ENCODE measurements around the gene PBXIP1.

The PBXIP1 gene, protein sequence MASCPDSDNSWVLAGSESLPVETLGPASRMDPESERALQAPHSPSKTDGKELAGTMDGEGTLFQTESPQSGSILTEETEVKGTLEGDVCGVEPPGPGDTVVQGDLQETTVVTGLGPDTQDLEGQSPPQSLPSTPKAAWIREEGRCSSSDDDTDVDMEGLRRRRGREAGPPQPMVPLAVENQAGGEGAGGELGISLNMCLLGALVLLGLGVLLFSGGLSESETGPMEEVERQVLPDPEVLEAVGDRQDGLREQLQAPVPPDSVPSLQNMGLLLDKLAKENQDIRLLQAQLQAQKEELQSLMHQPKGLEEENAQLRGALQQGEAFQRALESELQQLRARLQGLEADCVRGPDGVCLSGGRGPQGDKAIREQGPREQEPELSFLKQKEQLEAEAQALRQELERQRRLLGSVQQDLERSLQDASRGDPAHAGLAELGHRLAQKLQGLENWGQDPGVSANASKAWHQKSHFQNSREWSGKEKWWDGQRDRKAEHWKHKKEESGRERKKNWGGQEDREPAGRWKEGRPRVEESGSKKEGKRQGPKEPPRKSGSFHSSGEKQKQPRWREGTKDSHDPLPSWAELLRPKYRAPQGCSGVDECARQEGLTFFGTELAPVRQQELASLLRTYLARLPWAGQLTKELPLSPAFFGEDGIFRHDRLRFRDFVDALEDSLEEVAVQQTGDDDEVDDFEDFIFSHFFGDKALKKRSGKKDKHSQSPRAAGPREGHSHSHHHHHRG

DNA sequence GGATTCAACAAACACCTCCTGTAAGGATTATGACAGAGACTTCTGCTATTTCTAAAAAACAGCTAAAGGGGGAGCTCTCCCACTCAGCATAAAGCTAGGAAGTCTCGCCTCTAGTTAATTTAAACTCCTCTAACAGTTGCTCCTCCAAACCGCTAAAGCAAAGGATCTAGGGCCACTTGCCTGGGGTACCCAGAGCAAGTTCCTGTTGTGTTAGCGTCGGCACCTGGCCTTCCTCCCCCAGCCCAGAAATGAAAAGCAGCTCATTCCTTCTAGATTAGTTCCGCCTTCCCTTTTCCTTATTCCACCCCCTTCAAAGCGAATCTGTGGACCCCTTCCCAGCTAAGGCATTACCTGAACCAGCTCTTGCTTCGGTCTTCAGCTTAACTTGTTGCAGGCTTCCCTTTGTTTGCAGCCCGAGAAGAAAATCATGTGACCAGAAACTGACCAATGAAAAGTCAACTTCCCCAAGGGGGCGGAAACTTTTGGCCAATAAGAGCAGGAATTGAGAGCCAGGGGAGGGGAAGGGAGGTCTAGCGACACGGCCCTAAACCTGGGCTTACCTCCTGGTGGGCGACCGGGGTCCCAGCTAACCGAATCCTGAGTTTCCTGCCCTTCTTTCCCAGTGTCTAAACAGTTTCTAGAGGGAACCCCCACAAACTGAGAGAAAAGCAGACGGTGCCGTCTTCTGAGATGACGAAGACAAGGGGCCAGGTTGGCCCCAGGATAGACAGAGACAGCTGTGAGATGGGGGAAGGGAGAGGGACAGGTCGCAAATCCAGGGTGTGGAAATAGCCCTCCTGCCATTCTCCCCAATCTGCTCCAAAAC lies at the start of gene PBXIP1:
Gene PBXIP1 (minus strand): TSS at position 382 of the 826 bp plus-strand sequence. CDS start 2,378 bp downstream, outside the sequence.
- Mint-ChIP-seq H3K36me3 (ENCODE audit: low read depth) (peaks cover 8% of the 10 kb centered on the region), H3K27me3 (ENCODE audit: low read depth) (no peaks in the 10 kb centered on the region), H3K27ac (peak within 1 kb of the TSS; percentile 95 to 98 (median 98)), H3K4me3 (peak within 1 kb of the TSS; percentile 87 to 91 (median 90)), H3K4me1 (peaks cover 72% of the 10 kb centered on the region), H3K9me3 (no peaks in the 10 kb centered on the region)
- TF ChIP-seq, protein P1, sequence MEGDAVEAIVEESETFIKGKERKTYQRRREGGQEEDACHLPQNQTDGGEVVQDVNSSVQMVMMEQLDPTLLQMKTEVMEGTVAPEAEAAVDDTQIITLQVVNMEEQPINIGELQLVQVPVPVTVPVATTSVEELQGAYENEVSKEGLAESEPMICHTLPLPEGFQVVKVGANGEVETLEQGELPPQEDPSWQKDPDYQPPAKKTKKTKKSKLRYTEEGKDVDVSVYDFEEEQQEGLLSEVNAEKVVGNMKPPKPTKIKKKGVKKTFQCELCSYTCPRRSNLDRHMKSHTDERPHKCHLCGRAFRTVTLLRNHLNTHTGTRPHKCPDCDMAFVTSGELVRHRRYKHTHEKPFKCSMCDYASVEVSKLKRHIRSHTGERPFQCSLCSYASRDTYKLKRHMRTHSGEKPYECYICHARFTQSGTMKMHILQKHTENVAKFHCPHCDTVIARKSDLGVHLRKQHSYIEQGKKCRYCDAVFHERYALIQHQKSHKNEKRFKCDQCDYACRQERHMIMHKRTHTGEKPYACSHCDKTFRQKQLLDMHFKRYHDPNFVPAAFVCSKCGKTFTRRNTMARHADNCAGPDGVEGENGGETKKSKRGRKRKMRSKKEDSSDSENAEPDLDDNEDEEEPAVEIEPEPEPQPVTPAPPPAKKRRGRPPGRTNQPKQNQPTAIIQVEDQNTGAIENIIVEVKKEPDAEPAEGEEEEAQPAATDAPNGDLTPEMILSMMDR (IDR thresholded peaks at IDR 0.05; ENCODE audit: unreplicated experiment in 3 of 3): peak; percentile 23 to 46 (median 39)

DNA sequence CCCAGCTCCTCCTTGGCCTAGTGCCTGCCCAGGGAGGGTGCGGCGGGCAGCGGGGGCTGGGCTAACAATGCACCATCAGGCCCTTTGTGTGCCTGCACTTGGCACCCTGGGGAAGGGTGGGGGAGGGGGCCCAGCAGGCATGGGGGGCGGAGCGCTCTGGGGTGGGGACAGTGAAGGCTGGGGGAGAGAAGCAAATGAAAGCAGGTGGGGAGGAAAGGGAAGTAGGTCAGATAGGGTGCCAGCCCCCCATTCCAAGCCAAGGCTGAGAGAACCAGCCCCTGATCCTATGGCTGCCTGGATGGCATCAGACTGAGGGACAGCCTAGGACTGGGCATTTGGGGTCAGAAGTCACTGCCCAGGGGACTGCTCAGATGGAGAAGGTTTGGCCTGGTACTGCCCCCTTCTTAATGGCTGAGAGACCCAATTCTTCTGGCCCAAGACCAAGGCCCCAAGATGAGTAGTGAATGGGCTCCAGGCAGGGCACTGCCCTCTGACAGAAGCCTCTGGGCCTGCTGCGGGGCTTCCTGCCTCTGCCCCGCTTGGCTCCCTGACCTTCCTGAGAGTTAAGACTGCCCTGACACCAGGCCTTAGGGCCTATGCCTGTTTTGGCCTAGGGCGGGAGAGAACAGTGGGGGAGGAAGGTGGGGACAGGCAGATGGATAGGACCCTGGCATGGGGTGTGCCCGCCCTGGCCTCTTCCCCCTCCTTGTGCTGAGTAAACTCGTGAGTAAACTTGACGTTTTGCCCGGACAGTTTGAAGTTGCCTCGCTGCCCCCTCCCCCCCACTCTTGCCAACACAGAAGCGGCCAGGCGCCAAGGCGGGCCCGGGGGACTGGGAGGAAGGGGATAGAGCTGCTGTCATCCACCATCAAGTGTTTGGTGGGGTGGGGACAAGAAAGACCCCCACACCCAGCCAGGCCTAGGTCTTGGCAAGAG lies 49.4 kb upstream of the PBXIP1 start:
- no peaks in the 10 kb centered on the region for H3K27me3 Mint-ChIP-seq (ENCODE audit: low read depth)
- no peak overlapping the region for H3K27ac Mint-ChIP-seq
- H3K4me3 Mint-ChIP-seq: peak overlapping the region; percentile 15 to 48 (median 47)
- TF ChIP-seq, protein P1 (IDR thresholded peaks at IDR 0.05; ENCODE audit: unreplicated experiment in 3 of 3): no peak
- no peaks in the 10 kb centered on the region for H3K9me3 Mint-ChIP-seq
- H3K36me3 Mint-ChIP-seq (ENCODE audit: low read depth): no peaks in the 10 kb centered on the region
- peaks cover 18% of the 10 kb centered on the region for H3K4me1 Mint-ChIP-seq

DNA sequence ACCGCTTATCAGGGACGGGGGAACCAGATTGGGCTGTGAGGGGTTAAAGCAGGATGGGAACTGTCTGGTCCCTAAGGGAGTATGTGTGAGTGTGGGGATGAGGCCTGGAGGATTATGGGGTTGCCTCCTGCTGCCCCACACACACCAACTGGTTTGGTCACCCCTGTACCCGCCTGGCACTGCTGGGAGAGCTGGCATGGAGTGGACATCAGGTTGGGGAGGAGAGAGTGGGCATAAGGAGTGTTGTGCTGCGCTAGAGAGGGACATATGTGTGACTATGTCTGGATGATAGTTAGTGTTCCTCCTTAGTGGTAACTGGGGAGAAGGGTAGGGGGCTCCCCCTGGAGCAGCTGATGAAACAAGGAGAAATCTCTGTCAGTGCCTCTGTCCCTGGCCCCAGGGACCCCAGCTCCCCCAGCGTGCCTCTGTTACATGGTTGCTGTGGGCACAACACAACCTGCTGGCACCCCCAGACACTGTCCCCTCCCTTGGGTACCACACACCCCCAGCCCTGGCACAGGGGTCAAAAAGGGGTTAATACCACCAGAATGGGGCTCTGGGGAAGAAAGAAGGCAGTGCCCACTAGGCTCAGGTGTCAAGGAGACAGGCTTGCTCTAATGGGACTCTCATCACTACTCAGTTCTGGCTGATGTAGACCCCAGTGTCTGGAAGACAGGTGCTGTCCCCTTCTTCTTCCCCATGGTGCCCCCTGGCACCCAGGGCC lies 48.6 kb upstream of the PBXIP1 start:
- TF ChIP-seq, protein P1 (IDR thresholded peaks at IDR 0.05; ENCODE audit: unreplicated experiment in 3 of 3): no peak
- Mint-ChIP-seq H3K27ac (peak overlapping the region; percentile 69 to 79 (median 79)), H3K27me3 (ENCODE audit: low read depth) (no peaks in the 10 kb centered on the region), H3K4me1 (peaks cover 20% of the 10 kb centered on the region), H3K9me3 (no peaks in the 10 kb centered on the region), H3K4me3 (peak overlapping the region; percentile 82 to 92 (median 87)), H3K36me3 (ENCODE audit: low read depth) (no peaks in the 10 kb centered on the region)

DNA sequence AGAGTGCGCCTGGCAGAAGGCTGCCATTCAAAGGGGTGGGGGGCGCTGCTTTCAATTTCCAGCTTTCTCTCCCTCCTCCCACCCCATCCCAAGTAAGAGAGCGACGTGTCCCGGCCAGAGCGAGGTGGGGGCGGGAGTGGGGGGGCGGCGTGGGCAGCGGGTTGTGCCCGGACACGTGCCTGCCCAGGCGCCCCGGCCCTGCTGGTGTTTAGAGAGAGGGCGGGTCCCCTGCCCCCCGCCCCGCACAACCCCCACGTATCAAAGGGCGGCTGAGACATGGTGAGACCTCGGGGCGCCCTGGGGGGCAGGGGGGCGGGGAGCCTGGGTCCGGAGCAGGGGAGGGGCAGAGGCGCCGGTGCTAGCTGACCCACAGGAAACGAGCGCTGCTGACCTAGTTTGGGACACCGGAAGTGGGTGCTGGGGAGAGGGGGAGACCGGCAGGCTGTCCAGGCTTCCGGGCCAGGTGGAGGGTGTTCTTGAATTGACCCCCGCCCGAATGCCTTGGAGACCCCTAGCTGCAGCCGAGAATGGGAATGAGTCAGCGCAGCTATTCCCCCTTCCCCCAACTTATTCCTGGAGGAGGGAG lies 48.0 kb upstream of the PBXIP1 start:
- Mint-ChIP-seq H3K27ac (peak overlapping the region; percentile 69 to 91 (median 79)), H3K27me3 (ENCODE audit: low read depth) (no peaks in the 10 kb centered on the region), H3K36me3 (ENCODE audit: low read depth) (no peaks in the 10 kb centered on the region), H3K4me1 (peaks cover 24% of the 10 kb centered on the region), H3K4me3 (peak overlapping the region; percentile 92 to 96 (median 92)), H3K9me3 (no peaks in the 10 kb centered on the region)
- TF ChIP-seq, protein P1 (IDR thresholded peaks at IDR 0.05; ENCODE audit: unreplicated experiment in 3 of 3): no peak
